ENCODE results near the gene ARHGAP18.

Gene ARHGAP18

DNA sequence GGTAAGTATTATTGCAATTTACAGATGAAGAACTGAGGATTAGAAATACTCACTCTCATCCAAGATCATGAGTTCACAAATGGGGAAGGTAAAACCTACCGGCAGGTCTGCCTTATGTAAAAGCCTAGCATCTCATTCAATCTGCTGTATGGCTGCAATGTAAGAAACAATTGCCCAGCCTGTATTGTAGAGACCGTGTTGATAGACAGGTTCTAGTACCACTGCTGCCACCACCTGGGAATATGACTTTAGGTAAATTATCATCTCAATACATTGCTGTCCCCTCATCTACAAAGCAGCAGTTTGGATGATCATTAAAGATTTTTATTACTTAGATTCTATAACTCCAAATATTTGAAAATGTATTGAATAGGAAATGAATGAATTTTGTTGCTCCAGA is 23.3 kb upstream of the ARHGAP18 start:
- CTCF ChIA-PET = interaction anchor here (0.7 to 7.8 kb wide), 7 partner anchors 11 to 289 kb away, joined by 3 to 205 read pairs (median 4); no protein-coding TSS in a partner anchor
- POLR2A ChIA-PET = no interaction called here
- Histone ChIP-seq H3K27ac (ENCODE audit: extremely low read depth, low read depth, low read length) (no peak overlapping the region), H3K4me3 (ENCODE audit: low read depth, low read length) (no peak overlapping the region), H3K36me3 (ENCODE audit: control insufficient read depth in 2 of 2, insufficient read depth in 1 of 2, low read length in 2 of 2) (no peaks in the 10 kb centered on the region), H3K4me1 (ENCODE audit: control insufficient read depth, insufficient read depth, low read length) (no peaks in the 10 kb centered on the region), H3K9me3 (ENCODE audit: control insufficient read depth, insufficient read depth, low read depth, low read length) (no peaks in the 10 kb centered on the region; the same call in 1 of the 2 replicates)
- no peak for TF ChIP-seq ZNF530 (tag by site-specific recombination; IDR thresholded peaks at IDR 0.05; ENCODE audit: low read depth)
- no peak for TF ChIP-seq ZNF114 (tag by site-specific recombination; IDR thresholded peaks at IDR 0.05)

DNA sequence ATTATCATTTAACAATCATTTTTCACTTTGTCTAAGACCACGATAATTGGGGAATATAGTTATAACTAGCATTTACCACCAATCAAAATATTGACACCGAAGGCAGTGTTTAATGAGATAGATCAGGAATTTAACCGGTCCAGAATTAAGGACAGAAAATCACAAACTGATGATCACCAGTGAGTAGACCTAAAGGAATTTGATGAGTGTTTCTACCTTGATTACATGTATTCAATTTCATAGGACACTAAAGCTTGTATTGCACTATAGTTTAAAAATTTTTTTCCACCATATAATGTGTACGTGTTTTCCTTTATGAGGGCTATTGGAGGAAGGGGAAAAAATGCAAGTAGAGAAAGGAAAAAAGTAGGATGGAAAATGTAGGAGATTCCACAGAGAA is 22.6 kb upstream of the ARHGAP18 start:
- TF ChIP-seq, protein P1, sequence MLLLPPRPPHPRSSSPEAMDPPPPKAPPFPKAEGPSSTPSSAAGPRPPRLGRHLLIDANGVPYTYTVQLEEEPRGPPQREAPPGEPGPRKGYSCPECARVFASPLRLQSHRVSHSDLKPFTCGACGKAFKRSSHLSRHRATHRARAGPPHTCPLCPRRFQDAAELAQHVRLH (tag by site-specific recombination; IDR thresholded peaks at IDR 0.05) = no peak
- TF ChIP-seq ZNF664 (tag by site-specific recombination; IDR thresholded peaks at IDR 0.05) (0 out of 2 replicates have a peak, but pooled peaks have one; percentile 13), ZNF16 (tag by site-specific recombination; IDR thresholded peaks at IDR 0.05; ENCODE audit: low read depth) (no peak), SP2 (tag by site-specific recombination; IDR thresholded peaks at IDR 0.05) (no peak), REPIN1 (tag by site-specific recombination; IDR thresholded peaks at IDR 0.05; ENCODE audit: low read depth) (no peak), ZNF76 (tag by site-specific recombination; IDR thresholded peaks at IDR 0.05; ENCODE audit: borderline replicate concordance, low read depth) (no peak), KLF10 (tag by site-specific recombination; IDR thresholded peaks at IDR 0.05) (no peak), ZNF791 (tag by site-specific recombination; IDR thresholded peaks at IDR 0.05) (no peak)
- Histone ChIP-seq H3K9me3 (ENCODE audit: control insufficient read depth, insufficient read depth, low read depth, low read length) (no peaks in the 10 kb centered on the region; the same call in 1 of the 2 replicates), H3K36me3 (ENCODE audit: control insufficient read depth in 2 of 2, insufficient read depth in 1 of 2, low read length in 2 of 2) (no peaks in the 10 kb centered on the region), H3K27ac (ENCODE audit: extremely low read depth, low read depth, low read length) (no peak overlapping the region), H3K4me3 (ENCODE audit: low read depth, low read length) (no peak overlapping the region), H3K4me1 (ENCODE audit: control insufficient read depth, insufficient read depth, low read length) (no peaks in the 10 kb centered on the region)
- ChIA-PET POLR2A (no interaction called here), CTCF (interaction anchor here (0.6 to 7.8 kb wide), 12 partner anchors 12 to 290 kb away, joined by 3 to 205 read pairs (median 4); partner anchors contain the start of gene L3MBTL3)

DNA sequence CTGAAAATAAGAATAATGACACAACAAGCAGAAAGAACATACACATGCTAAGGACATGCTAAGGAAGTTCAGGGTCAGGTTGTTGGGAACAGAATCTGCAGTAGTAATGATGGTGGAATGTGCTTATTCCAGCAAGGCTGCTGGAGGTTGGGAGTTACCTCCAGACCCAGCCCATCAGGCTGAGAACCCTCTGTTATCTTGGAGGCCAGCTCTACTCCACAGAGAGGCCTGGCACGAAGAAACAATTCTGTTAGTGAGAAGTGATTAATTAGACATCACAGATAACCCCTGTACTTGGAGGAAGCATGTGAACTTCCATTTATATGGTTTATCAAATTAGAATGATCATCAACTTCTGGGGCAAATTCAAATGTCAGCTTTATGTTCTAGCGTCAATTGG is 22.1 kb upstream of the ARHGAP18 start:
- no peak overlapping the region for H3K4me3 ChIP-seq (ENCODE audit: low read depth, low read length)
- no peaks in the 10 kb centered on the region for H3K4me1 ChIP-seq (ENCODE audit: control insufficient read depth, insufficient read depth, low read length)
- H3K36me3 ChIP-seq (ENCODE audit: control insufficient read depth in 2 of 2, insufficient read depth in 1 of 2, low read length in 2 of 2) = no peaks in the 10 kb centered on the region
- no peak overlapping the region for H3K27ac ChIP-seq (ENCODE audit: extremely low read depth, low read depth, low read length)
- H3K9me3 ChIP-seq (ENCODE audit: control insufficient read depth, insufficient read depth, low read depth, low read length) = no peaks in the 10 kb centered on the region; the same call in 1 of the 2 replicates
- CTCF ChIA-PET = interaction anchor here (0.9 to 7.8 kb wide), 9 partner anchors 13 to 290 kb away, joined by 3 to 205 read pairs (median 8); partner anchors contain the start of gene L3MBTL3
- POLR2A ChIA-PET = no interaction called here
- TF ChIP-seq ZNF530 (tag by site-specific recombination; IDR thresholded peaks at IDR 0.05; ENCODE audit: low read depth) = no peak
- no peak for TF ChIP-seq ZNF624 (tag by site-specific recombination; IDR thresholded peaks at IDR 0.05)
- no peak for TF ChIP-seq SCRT2 (tag by site-specific recombination; IDR thresholded peaks at IDR 0.05)
- TF ChIP-seq ZSCAN30 (tag by site-specific recombination; IDR thresholded peaks at IDR 0.05) = no peak

DNA sequence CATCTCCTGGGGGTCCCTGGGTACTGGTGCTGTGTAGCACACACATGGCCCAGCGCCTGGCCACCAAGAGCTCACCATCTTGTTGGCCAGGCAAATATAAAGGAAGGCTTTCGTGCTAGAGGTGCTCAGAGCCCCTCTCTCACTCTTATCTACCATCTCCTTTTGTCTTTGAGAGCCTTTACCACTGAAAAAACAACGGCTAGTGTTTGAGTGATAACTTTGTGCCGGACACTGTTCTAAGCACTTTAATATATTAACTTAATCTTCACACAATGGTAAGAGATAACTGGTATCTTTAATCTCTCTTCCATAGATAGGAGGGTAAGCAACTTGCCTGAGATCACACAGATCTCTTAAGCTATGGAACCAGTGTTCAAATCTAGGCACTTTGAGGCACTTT is 21.5 kb upstream of the ARHGAP18 start:
- Histone ChIP-seq H3K9me3 (ENCODE audit: control insufficient read depth, insufficient read depth, low read depth, low read length) (no peaks in the 10 kb centered on the region; the same call in 1 of the 2 replicates), H3K36me3 (ENCODE audit: control insufficient read depth in 2 of 2, insufficient read depth in 1 of 2, low read length in 2 of 2) (no peaks in the 10 kb centered on the region), H3K4me1 (ENCODE audit: control insufficient read depth, insufficient read depth, low read length) (no peaks in the 10 kb centered on the region), H3K4me3 (ENCODE audit: low read depth, low read length) (no peak overlapping the region), H3K27ac (ENCODE audit: extremely low read depth, low read depth, low read length) (no peak overlapping the region)
- CTCF ChIA-PET = interaction anchor here (0.6 to 7.8 kb wide), 22 partner anchors 8 to 290 kb away, joined by 3 to 205 read pairs (median 6); partner anchors contain the start of gene L3MBTL3
- POLR2A ChIA-PET = no interaction called here
- TF ChIP-seq, protein P2, sequence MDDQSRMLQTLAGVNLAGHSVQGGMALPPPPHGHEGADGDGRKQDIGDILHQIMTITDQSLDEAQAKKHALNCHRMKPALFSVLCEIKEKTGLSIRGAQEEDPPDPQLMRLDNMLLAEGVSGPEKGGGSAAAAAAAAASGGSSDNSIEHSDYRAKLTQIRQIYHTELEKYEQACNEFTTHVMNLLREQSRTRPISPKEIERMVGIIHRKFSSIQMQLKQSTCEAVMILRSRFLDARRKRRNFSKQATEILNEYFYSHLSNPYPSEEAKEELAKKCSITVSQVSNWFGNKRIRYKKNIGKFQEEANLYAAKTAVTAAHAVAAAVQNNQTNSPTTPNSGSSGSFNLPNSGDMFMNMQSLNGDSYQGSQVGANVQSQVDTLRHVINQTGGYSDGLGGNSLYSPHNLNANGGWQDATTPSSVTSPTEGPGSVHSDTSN (CRISPR knock-in tag; IDR thresholded peaks at IDR 0.05) = no peak
- TF ChIP-seq TCF7L2 (IDR thresholded peaks at IDR 0.05; ENCODE audit: borderline replicate concordance, low read depth, low read length) (no peak), ZSCAN16 (tag by site-specific recombination; IDR thresholded peaks at IDR 0.05) (no peak), ZNF670 (tag by site-specific recombination; IDR thresholded peaks at IDR 0.05; ENCODE audit: low read depth) (no peak), OSR2 (tag by site-specific recombination; IDR thresholded peaks at IDR 0.05) (no peak), ZNF274 (IDR thresholded peaks at IDR 0.05; ENCODE audit: low read length) (no peak), ZNF274 (tag by site-specific recombination; IDR thresholded peaks at IDR 0.05; ENCODE audit: borderline replicate concordance) (no peak), ZNF561 (tag by site-specific recombination; IDR thresholded peaks at IDR 0.05; ENCODE audit: borderline replicate concordance) (no peak)
- TF ChIP-seq, protein P3, sequence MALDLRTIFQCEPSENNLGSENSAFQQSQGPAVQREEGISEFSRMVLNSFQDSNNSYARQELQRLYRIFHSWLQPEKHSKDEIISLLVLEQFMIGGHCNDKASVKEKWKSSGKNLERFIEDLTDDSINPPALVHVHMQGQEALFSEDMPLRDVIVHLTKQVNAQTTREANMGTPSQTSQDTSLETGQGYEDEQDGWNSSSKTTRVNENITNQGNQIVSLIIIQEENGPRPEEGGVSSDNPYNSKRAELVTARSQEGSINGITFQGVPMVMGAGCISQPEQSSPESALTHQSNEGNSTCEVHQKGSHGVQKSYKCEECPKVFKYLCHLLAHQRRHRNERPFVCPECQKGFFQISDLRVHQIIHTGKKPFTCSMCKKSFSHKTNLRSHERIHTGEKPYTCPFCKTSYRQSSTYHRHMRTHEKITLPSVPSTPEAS (tag by site-specific recombination; IDR thresholded peaks at IDR 0.05) = no peak
- TF ChIP-seq, protein P4, sequence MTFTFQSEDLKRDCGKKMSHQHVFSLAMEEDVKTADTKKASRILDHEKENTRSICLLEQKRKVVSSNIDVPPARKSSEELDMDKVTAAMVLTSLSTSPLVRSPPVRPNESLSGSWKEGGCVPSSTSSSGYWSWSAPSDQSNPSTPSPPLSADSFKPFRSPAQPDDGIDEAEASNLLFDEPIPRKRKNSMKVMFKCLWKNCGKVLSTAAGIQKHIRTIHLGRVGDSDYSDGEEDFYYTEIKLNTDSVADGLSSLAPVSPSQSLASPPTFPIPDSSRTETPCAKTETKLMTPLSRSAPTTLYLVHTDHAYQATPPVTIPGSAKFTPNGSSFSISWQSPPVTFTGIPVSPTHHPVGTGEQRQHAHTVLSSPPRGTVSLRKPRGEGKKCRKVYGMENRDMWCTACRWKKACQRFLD (tag by site-specific recombination; IDR thresholded peaks at IDR 0.05) = no peak
- TF ChIP-seq, protein P5, sequence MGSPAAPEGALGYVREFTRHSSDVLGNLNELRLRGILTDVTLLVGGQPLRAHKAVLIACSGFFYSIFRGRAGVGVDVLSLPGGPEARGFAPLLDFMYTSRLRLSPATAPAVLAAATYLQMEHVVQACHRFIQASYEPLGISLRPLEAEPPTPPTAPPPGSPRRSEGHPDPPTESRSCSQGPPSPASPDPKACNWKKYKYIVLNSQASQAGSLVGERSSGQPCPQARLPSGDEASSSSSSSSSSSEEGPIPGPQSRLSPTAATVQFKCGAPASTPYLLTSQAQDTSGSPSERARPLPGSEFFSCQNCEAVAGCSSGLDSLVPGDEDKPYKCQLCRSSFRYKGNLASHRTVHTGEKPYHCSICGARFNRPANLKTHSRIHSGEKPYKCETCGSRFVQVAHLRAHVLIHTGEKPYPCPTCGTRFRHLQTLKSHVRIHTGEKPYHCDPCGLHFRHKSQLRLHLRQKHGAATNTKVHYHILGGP (tag by site-specific recombination; IDR thresholded peaks at IDR 0.05) = no peak
